Neural cell (in vitro differentiated cells): ENCODE data around the gene MTOR.

ENCODE experiments used
- EP300 ChIP-seq: fragments of 450-650 bp; conservative IDR thresholded peaks from 2 replicates; pipeline ENCODE4 v1.6.1; 2014; ENCODE audit warnings: antibody characterized with exemption, mild to moderate bottlenecking, moderate library complexity; ENCODE audit not compliant: poor library complexity, severe bottlenecking
- MXI1 ChIP-seq: fragments of 450-650 bp; conservative IDR thresholded peaks from 2 replicates; pipeline ENCODE4 v1.6.1; 2014; ENCODE audit warnings: antibody characterized with exemption, mild to moderate bottlenecking; ENCODE audit not compliant: poor library complexity, severe bottlenecking
- POLR2AphosphoS5 ChIP-seq: IDR thresholded peaks from 2 replicates; pipeline ENCODE4 v1.6.1; 2012
- RAD21 ChIP-seq: fragments of 450-650 bp; conservative IDR thresholded peaks from 2 replicates; pipeline ENCODE4 v1.6.1; 2014; ENCODE audit warnings: antibody characterized with exemption, mild to moderate bottlenecking, moderate library complexity
- TF ChIP-seq, protein P1 (sequence below): fragments of 450-650 bp; IDR thresholded peaks from 2 replicates; pipeline ENCODE4 v1.5.1; 2014; ENCODE audit warnings: antibody characterized with exemption, mild to moderate bottlenecking, moderate library complexity; ENCODE audit not compliant: poor library complexity, severe bottlenecking

DNA sequence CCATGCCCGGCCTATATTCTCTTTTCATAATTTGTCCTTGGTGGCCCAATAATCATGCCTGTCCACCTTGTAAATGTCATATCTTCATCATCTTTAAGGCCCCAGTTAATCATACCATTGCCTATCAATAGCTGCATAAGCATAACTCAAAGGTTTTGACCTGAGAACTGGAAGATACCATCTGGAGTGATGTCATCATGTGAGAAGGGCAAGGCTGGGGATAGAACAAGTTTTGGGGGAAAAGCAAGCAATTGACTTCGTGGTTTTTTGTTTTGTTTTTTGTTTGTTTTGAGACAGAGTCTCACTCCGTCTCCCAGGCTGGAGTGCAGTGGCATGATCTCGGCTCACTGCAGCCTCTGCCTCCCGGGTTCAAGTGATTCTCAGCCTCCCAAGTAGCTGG lies 16.8 kb upstream of the MTOR start:
- TF ChIP-seq, protein P1, sequence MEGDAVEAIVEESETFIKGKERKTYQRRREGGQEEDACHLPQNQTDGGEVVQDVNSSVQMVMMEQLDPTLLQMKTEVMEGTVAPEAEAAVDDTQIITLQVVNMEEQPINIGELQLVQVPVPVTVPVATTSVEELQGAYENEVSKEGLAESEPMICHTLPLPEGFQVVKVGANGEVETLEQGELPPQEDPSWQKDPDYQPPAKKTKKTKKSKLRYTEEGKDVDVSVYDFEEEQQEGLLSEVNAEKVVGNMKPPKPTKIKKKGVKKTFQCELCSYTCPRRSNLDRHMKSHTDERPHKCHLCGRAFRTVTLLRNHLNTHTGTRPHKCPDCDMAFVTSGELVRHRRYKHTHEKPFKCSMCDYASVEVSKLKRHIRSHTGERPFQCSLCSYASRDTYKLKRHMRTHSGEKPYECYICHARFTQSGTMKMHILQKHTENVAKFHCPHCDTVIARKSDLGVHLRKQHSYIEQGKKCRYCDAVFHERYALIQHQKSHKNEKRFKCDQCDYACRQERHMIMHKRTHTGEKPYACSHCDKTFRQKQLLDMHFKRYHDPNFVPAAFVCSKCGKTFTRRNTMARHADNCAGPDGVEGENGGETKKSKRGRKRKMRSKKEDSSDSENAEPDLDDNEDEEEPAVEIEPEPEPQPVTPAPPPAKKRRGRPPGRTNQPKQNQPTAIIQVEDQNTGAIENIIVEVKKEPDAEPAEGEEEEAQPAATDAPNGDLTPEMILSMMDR, result no peak
- TF ChIP-seq POLR2AphosphoS5, result no peak
- TF ChIP-seq EP300, result no peak
- TF ChIP-seq MXI1, result no peak
- TF ChIP-seq RAD21, result no peak
